Stimulated activated CD8-positive, alpha-beta memory T cell treated with anti-CD3 and anti-CD28 coated beads, Interleukin-12 subunit alpha, Interleukin-12 subunit beta, amount 100 ng/mL, for 1 hour (primary cell): ENCODE measurements around the gene CCNK.

Experiments used
- DNase-seq: peaks from one replicate; pipeline ENCODE4 v3.0.0-alpha.2; 2020; ENCODE audit warnings: low read depth

CCNK gene

DNA sequence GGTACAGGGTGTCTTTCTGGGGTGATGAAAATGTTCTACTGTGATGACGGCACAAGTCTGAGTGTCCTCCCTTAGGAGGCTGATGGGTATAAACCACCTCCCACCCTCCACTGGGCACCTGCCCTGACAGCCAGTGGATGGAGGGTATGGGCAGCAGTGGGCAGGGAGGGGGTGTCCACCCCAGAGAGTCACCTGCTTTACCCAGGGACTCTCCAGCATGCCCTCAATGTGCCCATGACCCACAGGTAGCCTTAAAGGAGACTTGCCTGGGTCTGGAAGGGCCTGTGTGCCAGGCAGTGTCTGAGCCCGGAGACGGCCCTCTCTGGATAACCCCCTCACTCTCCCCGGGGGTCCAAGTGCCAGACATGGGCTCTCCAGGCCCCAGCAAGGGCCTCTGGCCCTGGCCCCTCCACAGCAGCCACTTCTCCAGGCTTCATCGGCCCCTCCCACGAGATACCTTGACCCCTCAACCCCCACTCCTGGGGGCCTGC is 38.8 kb downstream of the CCNK start:
- DNase-seq, result no peak

DNA sequence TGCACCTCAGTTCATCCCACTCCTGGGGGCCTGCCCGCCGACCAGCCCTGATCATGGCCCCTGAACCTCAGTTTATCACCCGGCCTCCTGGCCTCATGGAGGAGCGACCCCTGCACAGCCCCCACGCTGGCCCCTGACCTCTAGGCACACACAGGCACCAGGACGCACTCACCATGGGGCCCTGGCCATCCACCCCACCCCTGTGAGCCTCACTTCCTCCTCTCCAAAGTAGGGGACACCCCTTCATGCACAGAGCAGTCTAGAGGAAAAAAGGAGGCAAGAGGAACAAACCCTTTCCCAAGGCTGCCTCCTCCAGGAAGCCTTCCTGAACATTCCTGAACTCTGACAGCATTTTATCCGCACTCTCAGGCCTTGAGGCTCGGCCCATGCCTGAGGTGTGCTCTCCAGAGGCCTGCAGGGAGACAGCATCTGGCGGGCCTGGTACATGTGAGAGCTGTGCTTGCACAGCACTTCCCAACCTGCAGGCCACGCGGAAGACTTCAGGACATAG is 39.4 kb downstream of the CCNK start:
- DNase-seq, result no peak

GRCh38 chr14:99521176-99522024 is 40.2 kb downstream of the CCNK start:
- DNase-seq, result no peak

GRCh38 chr14:99522025-99522401 is 40.8 kb downstream of the CCNK start:
- no peak for DNase-seq

- no peak for DNase-seq
Measured at GRCh38 chr14:99522457-99522891, 41.3 kb downstream of the CCNK start.

GRCh38 chr14:99522934-99523703 is 41.9 kb downstream of the CCNK start:
- DNase-seq, result no peak

GRCh38 chr14:99523704-99524055 is 42.5 kb downstream of the CCNK start:
- no peak for DNase-seq

GRCh38 chr14:99524091-99524661 is 43.0 kb downstream of the CCNK start:
- no peak for DNase-seq

DNA sequence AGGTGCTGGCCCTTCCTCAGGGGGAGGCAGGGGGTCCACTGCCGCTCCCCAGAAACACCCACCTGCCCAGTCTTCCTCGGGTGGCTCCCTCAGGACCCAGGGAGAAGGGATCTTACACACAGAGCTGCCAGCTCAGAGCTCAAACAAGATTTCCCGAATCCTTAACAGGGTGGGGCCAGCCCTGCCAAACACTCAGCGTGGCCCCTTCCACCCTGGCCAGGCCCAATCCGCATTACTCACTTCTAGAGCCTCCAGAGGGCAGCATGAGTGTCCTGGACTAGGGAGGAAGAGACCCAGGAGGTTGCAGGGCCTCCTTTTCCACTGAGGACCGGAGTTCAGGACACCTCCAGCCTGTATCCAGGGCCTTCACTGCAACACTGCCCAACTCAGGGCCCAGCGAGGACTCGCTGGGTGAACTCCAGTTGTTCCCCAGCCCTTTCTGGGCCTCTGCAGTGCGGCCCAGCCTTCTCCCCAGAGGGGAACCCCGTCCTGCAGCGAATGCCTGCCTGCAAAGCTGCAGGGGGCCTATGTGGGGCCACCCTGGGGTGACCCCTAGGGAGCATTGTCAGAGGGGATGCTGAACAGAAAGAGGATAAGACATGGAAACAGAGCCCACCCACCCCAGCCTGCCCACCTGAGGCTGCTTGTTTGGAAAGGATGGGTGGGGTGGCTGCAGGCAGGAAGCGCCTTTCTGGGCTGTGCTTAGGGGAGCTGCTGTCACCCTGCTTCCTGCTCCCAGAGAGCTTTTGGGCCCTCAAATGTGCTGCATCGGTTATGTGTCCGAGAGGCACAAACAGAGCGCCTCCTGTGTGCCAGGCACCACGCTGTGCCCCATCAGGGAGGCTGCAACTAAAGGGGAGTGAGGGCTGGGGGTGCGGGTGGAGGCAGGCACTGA is 43.8 kb downstream of the CCNK start:
- no peak for DNase-seq

DNA sequence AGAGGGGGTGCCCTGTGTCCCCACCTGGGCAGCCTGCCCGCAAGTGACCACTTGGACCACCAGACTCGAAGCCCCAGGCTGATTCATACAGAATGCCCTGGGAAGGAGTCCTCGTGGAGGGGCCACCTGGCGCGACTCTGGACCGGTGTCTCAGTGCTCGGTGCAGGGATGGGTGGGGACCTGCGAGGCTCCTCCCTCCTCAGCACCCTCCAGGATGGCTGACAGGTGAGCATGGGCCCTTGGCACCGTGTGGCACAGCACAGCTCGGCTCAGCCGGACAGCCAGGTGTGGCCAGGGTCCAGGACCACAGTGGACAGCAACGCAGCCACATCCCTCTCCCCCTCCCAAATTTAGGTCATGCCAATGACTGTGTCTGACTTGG is 44.5 kb downstream of the CCNK start:
- DNase-seq, result no peak

DNA sequence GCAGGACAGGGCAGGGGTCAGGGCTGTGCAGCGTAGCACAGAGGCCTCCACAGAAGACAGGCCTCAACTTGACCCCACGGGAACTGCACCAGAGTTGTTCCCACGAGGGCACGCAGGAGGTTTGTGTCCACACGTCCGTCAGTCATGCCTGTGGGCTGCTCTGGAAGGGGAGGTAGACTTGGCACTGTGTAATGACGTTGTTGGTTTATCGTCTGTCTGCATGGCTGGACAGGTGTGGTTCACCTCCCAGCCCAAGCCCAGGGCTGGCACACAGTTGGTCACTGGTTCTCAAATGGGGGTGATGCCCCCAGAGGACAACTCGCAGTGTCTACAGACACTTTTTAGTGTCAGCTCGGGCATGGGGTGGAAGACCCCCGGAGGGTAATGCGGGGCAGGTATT is 45.8 kb downstream of the CCNK start:
- no peak for DNase-seq

- no peak for DNase-seq
Measured at GRCh38 chr14:99527427-99528076, 46.3 kb downstream of the CCNK start.

- DNase-seq, result no peak
Measured at GRCh38 chr14:99529899-99530298, 48.7 kb downstream of the CCNK start.

- DNase-seq, result no peak
Measured at GRCh38 chr14:99530407-99531155, 49.4 kb downstream of the CCNK start.

DNA sequence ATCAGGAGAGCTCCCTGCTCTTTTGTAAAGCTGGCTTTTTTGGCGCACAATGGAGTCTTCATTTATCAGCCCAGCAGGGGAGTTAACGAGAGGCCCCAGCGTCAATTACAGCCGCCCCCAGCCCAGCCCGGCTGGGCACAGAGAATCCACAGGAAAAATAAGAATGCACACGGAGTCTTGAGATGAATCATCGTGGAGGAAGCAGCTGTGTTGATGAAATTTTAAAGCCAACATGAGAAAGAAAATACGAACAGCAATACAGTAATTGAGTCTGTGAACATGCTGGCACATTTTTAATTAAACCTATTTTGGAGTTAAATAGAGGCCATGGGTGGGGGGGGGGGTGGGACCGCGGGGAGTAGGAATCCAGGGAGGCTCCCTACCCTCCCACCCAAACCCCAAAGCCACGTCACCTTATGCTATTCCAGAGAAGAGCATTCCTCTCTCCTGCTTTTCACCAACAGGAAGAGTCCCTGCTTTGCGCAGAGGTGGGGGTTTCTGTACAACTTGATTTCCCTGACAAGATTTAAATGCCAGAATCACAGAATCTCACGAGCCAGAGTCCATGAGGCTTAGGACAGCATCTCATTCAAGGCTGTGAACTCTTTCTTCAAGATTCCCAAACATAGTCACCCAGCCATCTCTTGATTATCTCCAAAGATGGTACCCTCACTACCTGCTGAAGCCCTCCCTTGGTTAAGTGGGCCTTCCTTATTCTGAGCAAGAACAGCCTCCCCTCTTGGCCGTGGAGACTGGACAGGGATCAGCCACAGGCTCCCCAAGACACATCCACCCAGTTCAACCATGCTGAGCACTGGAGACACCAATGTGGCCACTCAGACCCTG is 50.3 kb downstream of the CCNK start:
- DNase-seq, result no peak

DNA sequence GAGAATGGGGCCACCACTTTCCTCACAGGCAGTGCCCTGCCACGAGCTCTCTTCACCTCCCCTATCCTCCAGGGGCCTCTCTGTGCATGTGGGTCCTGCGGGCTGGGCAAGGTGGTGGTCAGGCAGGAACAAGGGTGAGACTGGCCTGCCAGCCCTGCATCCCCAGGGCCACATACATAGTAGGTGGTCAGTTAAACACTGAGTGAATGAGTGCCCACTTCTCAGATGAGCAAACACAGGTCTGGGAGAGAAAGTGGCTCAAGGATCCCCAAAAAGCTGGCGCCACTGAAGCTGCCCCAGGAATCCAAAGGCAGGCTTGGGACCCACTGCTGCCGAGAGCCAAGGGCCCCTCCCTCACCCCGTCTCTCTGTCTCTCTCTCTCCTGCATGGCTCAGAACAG is 51.1 kb downstream of the CCNK start:
- no peak for DNase-seq

DNA sequence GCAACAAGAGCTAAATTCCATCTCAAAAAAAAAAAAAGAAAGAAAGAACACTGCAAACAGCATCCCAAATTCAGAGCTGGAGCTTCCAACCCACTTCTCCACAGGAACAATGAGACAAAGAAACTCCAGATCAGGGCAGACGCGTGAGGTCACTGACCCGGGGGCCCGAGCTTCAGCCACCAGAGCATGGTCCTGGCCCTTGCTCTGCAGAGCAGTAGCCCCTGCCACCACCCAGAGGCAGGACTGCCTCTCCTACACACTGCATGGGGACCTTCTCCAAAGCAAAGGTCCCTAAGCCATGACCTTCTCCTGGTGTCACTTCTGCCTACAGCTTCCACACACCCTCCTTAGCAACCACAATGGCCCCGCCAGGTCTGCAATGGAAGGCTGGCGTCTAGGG is 53.1 kb downstream of the CCNK start:
- DNase-seq, result no peak

DNA sequence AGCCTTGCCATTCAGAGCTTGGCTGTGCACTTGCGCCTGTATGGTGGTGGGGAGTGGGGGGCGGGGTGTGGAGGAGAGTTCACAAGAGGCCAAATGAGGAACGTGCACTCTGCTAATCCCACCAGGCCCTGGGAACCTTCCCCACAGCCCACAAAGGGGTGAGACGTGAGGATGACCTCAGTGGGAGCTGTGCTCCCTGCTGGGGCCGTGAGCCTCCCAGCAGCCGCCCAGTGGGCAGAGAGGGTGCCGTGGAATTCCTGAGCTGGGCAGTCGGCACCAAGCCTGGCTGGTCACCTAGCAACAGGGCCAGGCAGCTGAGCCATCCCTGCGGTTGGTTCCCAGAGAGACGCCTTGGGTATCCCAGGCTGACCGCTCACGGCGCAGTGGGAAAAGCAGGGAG is 53.7 kb downstream of the CCNK start:
- DNase-seq, result no peak

GRCh38 chr14:99535448-99535847 is 54.2 kb downstream of the CCNK start:
- no peak for DNase-seq
